Left cardiac atrium (tissue), 4 donors: Measurements from ENCODE around the gene WNT5B. TPM values are rescaled to one million over a fixed set of nuclear protein-coding genes. Genes with fewer than 3 reads are reported as not detected.
"Not testable (repeated sequence)": the region's sequence is repeated elsewhere in the genome, so short reads cannot be mapped to it uniquely, and the experiment has no call there.

Experiments used
- ATAC-seq, 2 donors: fragments of 200-7000 bp; cut with Tn5 transposase; one replicate each; pipeline ENCODE4 v1.9.1; 2020; ENCODE audit warnings: mild to moderate bottlenecking in 2 of 2, moderate library complexity in 2 of 2
- DNase-seq: peaks from one replicate; pipeline ENCODE4 v3.0.0-alpha.2; 2020
- intact Hi-C, 2 donors: fragments of 100-400 bp; cut with DNase I; formaldehyde crosslinking; loops; one replicate each; pipeline versions ENCODE4 v1.14.1 to v1.15.1; 2022 to 2023
- total RNA-seq, 2 donors: library from RNA; stranded (reverse); fragmentation: NEBNext Ultra II Directional; extraction: Animal tissue kit (Norgen Biotek cat#: 25700); gene quantifications; one replicate each; pipeline ENCODE4 v1.2.1, GENCODE V29; 2021
- donor health status: DM: no; HTN: yes; CAD: no.
- donor health status: DM: no; HTN: yes; CAD: no; lungs with severe emphysema.
- donor health status: DM: yes; HTN: yes; CAD: no.
- donor health status: Dilated cardiomyopathy.

WNT5B gene
- total RNA-seq, 2 donors from 2014 or later: 1.8 to 5.0 TPM

- peak; percentile 94 for DNase-seq
- ATAC-seq: peak; percentile 80 to 84
- intact Hi-C loops: loop anchor here in 1 of 2 donors (5.0 kb wide), 1 partner anchor 477 kb away; no protein-coding TSS in a partner anchor
These were observed 34.6 kb upstream of the WNT5B start, which contains the start of gene FBXL14 for GRCh38 chr12:1594261-1595025. FBXL14 (minus strand) TSS chr12:1594581; CDS start chr12:1594066, 515 bp downstream.

GRCh38 chr12:1595026-1595561 is 33.9 kb upstream of the WNT5B start:
- DNase-seq: no peak
- peak in 1 of 2 donors; percentile 2 for ATAC-seq
- intact Hi-C loops: no loop called here

GRCh38 chr12:1595690-1596347 is 33.2 kb upstream of the WNT5B start:
- intact Hi-C loops: no loop called here
- ATAC-seq: no peak

DNA sequence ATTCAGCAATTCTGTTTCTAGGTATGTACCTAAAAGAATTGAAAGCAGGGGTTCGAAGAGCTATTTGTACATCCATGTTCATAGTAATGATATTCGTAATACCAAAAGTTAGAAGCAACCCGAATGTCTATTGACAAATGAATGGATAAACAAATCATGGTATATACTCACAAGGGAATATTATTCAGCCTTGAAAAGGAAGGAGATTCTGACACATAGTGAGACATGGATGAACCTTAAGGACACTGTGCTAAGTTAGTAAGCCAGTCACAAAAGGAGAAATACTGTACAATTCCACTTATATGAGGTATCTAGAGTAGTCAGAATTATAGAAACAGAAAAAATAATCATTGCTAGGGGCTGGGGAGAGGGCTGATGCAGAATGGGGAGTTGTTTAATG is 30.3 kb upstream of the WNT5B start:
- intact Hi-C loops: no loop called here
- ATAC-seq: no peak

More at GRCh38 chr12:1595690-1596347, 33.2 kb upstream of the WNT5B start:
- no peak for DNase-seq

DNA sequence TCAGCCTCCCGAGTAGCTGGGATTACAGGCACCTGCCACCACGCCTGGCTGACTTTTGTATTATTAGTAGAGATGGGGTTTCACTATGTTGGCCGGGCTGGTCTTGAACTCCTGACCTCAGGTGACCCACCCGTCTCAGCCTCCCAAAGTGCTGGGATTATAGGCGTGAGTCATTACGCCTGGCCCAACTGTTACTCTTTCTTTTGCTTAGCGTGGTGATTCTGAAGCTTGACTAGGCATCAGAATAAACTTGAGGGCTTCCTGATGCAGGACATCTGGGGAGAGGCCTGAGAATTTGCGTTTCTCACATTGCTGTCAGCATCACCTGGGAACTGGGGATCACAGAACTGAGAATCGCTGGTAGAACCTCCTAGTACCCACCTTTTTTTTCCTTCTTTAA is 26.3 kb upstream of the WNT5B start:
- DNase-seq, intact Hi-C loops, ATAC-seq: not testable (repeated sequence)

More for the DNA sequence above, 30.3 kb upstream of the WNT5B start:
- DNase-seq: no peak

DNA sequence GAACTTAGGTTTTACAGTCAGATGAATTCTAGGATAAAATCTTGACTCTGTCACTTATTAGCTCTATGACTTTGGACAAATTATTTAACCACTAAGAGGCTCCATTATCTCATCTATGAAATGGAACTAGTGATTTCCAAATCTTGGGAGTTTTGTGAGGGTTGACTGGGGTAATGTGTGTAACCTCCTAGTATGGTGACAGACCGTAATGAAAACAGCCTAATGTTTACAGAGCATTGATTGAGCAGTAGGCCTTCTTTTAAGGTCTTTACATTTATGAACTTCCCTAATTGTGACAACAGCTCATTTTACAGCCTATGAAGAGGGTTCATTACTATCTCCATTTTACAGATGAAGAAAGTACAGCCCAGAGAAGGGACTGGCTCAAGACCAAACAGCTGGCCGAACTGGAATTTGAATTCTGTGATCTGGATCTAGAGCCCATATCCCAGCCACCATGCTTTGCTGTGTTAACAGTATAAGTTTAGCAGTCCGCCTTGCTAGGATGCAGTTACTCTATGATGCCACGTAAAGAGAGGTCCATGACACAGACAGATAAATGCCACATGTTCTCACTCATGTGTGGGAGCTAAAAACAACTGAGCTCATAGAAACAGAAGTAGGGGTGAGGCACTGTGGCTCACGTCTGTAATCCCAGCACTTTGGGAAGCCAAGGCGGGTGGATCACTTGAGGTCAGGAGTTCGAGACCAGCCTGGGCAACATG is 25.6 kb upstream of the WNT5B start:
- DNase-seq: no peak
- intact Hi-C loops: no loop called here
- no peak for ATAC-seq

- intact Hi-C loops: no loop called here
- ATAC-seq (no peak), DNase-seq (no peak)
These were observed 24.6 kb upstream of the WNT5B start for GRCh38 chr12:1604464-1604863.

DNA sequence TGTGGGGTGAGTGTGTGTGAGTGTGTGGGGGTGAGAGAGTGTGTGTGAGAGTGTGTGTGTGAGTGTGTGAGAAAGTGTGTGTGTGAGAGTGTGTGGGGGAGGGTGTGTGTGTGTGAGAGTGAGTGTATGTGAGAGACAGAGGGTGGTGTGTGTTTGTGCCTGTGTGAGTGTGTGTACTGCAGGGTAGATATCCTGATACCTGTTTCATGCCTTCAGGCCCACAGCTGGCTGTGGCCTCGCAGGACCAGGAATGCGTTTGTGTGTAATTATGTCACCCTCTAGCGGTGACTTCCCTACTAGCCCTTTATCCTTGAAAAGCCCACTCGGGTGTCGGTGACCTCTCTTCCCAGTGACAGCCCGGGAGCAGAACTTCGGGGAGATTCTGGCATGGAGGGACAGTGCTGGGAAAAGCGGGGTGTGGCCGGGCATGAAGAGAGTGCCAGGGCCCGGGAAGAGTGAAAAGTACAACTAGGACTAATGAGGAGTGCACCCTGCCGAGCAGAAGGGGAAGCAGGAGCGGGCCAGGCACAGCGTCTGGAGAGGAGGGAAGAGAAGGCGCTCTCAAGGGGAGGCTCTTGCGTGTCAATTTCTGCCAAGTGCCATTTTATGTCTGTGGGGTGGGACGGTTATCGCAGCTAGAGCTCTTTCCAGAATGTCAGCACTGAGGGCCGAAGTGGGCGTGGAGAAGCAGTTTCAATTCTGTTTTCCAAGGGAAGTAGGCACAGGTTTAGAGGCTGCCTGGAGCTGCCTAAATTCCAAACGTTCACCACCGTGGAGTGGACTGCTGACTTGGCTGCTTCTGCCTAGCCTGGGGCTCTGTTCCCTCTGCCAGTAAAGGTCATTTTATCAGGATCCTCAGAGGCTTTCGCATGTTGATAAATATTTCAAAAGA is 23.7 kb upstream of the WNT5B start:
- peak; percentile 73 for DNase-seq
- intact Hi-C loops: no loop called here
- peak; percentile 83 for ATAC-seq

DNA sequence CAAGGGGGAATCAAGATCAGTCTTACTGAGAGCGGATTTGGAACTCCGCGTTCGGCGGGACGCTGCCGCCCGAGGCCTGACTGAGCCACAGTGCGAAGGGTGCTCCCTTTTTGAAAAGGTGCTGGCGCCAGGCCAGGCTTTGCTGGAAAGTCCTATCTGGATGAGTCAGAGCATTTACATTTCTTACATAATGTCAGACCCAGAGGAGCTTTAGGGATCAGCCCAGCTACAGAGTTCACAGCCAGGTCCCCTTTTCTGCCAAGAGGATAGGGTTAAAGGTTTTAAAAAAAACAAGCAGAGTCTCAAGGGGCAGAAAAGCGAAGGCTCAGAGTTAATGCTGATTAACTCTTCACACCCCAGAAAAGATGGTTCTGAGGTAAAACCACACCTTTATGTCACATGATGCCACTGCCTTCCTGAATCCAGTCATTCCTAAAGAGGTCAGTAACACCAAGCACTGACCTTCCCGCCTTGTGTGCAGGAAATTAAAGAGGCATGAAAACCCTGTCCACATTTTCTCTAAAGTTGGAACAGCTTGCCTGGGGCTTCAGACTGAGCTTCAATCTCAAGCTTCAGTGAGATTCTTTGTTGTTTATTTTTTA is 22.9 kb upstream of the WNT5B start:
- peak; percentile 71 to 86 for ATAC-seq
- DNase-seq: peak; percentile 95
- intact Hi-C loops: no loop called here

DNA sequence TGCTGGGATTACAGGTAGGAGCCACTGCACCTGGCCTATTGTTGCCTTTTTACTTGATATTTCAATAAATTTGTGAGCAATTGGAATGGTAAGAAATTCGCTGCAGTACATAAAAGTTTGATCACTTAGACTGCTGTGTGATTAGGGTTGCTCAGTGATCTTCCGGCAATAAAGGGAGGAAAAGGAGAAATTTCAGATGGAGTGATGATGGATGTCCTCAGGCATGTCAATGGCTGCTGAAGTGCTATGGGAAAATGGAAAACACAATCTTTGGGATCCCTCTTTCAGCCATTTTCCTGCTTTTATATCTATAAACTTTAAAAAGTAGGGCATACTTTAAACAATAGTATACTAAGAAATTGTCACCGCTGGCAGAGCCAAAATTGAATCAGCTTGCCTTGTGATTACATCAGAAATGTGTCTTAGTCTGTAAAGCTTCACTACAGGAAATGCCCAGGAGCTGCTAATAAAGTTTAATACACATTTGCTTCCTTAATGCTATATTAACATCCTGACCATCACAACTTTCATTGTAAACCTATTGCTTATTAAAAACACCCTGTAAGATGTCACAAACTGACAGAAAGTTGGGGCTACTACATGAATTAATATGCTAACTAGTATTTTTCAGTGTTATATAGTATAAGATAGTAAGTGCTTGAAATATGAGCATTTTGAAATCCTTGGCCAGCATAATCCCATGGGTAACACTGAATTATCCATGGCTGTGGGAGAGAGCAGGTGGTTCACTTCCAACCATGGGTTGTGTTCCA is 20.9 kb upstream of the WNT5B start:
- intact Hi-C loops: no loop called here
- DNase-seq (no peak), ATAC-seq (no peak)

DNA sequence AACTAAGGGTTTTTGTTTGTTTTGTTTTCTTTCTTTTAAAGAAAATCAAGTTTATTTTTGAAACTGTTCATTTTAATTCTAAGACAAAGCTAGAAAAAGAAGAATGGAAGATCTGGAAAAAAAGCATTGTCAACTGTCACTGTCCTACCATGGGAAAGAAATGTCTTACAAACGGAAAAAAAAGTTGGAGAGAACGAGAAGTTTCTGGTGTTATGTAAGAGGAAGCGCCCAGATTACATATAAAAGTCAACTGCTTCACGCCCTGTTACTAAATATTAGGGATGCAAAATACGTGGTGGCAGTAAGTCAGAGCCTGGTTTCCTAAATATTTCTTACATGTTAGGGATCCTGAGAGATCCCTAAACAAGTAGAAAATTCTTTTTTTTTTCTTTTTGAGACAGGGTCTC is 20.3 kb upstream of the WNT5B start:
- no peak for DNase-seq
- no peak for ATAC-seq

DNA sequence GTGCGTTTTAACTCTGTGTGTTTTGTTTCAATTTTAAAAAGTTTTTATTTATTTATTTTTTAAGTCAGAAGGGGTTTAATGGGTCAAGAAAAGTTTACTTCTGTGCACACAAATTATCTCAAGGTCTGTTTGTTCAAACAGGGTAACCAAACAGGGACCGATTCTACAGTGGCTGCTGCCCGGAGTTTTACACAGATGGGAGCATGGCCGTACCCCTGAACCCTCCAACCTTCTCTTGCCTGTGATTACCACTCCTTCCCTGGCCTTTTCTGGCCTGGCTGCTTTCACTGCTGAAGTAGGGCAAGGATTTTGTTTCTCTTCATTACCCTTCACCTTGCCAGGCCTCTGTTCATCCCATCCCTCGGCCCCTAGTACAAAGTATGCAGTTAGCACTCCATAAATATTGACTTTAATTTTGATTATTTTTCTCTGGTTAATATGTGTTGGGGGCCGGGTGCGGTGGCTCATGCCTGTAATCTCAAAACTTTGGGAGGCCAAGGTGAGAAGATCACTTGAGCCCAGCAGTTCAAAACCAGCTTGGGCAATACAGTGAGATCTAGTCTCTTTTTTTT is 18.9 kb upstream of the WNT5B start:
- DNase-seq (no peak), ATAC-seq (no peak)
- intact Hi-C loops: no loop called here

More for the DNA sequence above, 20.3 kb upstream of the WNT5B start:
- intact Hi-C loops: no loop called here

- ATAC-seq: peak; percentile 46 to 60
These were observed 17.0 kb upstream of the WNT5B start for GRCh38 chr12:1611803-1612572.

GRCh38 chr12:1613860-1614259 is 15.2 kb upstream of the WNT5B start:
- intact Hi-C loops: no loop called here
- DNase-seq: no peak
- ATAC-seq: no peak

More at GRCh38 chr12:1611803-1612572, 17.0 kb upstream of the WNT5B start:
- no peak for DNase-seq
- intact Hi-C loops: no loop called here

DNA sequence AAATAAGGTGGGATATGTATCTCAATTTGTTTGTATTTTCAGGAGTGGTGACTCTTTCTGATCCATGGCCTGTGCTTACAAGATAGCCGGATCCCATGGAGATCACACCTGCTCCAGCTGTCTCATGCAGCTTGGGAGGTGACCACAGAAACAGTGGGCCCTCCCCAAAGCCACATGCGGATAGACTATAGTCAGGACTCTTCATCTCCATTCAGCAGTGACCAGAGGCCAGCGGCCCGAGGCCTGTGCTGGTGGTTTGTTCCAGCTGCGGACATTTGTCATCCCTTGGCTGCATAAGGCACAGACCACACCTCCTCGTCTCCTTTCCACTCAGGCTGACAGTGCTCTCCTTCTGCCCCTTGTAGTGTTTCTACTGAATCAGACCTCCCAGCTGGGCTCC is 14.7 kb upstream of the WNT5B start:
- ATAC-seq (no peak), DNase-seq (no peak)
- intact Hi-C loops: no loop called here
